Frontal cortex (tissue), 4 donors: Measurements from ENCODE around the gene GMDS. TPM values are rescaled to one million over a fixed set of nuclear protein-coding genes. Genes with fewer than 3 reads are reported as not detected.
"Not testable (repeated sequence)": the region's sequence is repeated elsewhere in the genome, so short reads cannot be mapped to it uniquely, and the experiment has no call there.

Source experiments
- DNase-seq, 2 donors: peaks; one replicate each; pipeline ENCODE4 v3.0.0; 2012; ENCODE audit warnings: low spot score in 2 of 2
- FAIRE-seq: peaks from 2 replicates; lab custom pipeline; 2012; peaks lifted over from hg19 to GRCh38; lab: Jason Lieb, UNC
- total RNA-seq: library from RNA; depleted of rRNA; stranded (reverse); fragments of >200 nt; gene quantifications from one replicate; pipeline ENCODE4 v1.2.3, GENCODE V29; 2014
- donor health status: control.
- donor health status: control.
- donor health status: control.

Gene GMDS
- total RNA-seq, 1 donor from 2014 or later, result 5.3 TPM

DNA sequence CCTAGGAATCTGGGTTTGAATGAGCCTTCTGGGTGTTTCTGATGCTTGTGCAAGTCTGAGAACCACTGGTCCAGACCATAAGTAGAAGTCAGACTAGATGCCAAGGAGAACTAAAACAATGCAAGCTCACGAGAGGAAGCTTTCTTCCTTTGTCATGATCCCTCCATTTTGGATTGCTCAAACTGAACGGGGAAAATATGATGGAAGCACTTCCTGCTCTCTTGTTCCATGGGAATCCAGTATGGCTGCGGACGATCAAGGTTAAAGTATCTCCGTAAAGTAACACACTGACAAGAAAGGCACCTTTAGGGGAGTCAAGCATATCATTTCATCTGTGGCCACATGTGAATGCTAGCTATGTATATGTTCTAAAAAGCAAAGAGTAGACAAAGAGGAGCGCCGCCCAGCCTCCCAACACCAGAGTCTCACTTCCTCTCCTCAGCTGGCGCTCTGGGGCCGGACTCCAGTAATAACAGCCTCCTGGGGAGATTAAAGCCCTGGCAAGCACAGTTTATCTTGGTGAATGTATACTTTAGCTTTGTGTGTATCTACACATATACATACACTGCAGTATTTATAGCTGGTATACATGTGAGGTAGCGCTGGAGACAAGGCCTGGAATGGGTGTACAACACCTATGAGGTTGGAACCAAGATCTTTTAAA, 547.6 kb downstream of the GMDS start:
- no peak for FAIRE-seq

DNA sequence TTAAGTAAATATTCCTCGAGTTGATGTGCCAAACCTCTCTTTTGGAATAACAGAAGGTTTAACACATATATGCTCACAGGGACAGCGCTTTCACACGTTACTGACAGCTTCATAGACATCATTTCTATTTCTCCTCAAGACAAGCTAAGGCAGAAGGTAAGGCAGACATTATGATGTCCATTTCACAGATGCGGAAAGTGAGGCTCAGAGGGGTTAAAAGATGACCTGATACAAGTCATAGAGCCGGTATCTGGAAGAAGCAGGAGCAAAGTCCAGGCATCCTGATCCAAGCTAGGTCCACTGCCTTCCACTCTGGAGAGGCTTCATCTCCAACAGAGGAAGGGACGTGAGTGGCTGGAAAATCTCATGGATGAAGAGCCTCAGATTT, 548.9 kb downstream of the GMDS start:
- DNase-seq (no peak), FAIRE-seq (no peak)

More for the DNA sequence above, 547.6 kb downstream of the GMDS start:
- DNase-seq, result no peak

DNA sequence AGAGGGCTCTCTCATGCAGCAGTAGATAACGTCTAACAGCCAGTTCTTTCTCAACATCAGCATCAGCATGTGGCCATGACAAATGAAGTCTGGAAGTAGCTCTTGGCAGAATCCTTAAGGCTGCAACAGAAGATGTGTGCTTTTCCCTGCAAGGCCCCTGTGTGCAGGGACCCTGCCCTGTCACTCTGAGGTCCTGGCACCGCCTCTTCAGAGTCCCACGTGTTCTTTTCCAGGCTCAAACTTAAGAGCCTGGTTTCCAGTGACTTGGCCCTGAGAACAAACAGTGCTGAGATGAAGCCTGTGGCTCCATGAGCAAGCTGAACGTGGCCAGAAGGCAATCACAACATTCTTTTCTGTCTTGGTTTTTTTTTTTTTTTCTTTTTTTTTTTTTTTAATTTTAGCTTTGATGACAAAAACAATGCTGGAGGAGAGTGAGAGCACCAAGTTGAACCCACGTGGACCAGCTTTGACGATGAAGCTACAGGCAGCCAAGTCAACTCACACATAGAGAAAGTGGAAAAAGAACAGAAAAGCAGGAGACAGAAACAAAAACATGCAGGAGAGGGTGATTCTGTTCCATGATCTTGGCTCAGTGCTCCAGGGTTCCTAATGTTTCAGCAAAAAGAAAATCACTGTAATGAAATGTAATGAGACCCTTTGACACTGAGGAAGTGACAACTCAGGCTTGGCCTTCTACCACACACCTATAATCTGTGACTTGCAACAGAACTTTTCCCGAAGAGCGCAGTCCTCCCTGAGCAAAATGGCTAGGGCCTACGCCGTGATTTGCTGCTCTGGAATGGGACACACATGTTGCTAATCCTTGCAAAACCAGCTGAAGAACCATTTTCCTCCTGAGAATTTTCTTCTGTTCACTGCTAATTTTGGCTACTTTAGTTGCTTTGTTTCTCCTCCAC, 549.6 kb downstream of the GMDS start:
- no peak for FAIRE-seq
- no peak for DNase-seq

DNA sequence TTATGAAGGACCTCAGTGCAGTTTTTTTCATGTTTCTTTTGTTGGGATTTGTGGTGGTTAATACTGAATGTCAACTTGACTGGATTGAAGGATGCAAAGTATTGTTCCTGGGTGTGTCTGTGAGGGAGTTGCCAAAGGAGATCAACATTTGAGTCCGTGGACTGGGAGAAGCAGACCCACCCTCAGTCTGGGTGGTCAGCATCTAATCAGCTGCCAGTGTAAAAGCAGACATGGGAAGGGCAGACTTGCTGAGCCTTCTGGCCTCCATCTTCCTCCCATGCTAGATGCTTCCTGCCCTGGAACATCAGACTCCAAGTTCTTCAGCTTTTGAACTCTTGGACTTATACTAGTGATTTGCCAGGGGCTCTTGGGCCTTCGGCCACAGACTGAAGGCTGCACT, 553.6 kb downstream of the GMDS start:
- not testable (repeated sequence) for FAIRE-seq, DNase-seq

DNA sequence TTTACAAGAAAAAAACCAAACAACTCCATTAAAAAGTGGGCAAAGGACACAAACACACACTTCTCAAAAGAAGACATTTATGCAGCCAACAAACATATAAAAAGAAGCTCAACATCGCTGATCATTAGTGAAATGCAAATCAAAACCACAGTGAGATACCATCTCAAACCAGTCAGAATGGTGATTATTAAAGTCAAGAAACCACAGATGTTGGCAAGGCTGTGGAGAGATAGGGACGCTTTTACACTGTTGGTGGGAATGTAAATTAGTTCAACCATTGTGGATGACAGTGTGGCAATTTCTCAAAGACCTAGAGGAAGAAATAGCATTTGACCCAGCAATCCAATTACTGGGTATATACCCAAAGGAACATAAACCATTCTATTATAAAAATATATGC, 554.7 kb downstream of the GMDS start:
- DNase-seq, FAIRE-seq: not testable (repeated sequence)

DNA sequence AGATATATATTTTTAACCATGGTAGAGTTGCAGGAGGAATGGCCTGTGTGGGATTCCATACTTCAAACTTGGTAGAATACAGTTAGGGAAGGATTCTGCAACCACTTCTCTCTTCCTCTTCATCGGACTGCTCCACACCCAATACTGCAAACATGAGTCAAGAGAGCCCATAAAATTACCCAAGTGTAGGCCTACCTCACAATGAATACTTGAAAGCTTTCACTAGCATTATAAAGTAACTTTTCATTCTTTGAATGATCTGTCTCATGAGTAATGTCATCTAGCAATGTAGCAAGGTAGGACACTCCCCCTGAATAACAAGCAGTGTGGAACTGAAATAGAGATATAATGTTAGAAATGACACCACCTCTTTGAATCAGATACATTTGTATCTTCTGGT, 556.3 kb downstream of the GMDS start:
- FAIRE-seq, result no peak

DNA sequence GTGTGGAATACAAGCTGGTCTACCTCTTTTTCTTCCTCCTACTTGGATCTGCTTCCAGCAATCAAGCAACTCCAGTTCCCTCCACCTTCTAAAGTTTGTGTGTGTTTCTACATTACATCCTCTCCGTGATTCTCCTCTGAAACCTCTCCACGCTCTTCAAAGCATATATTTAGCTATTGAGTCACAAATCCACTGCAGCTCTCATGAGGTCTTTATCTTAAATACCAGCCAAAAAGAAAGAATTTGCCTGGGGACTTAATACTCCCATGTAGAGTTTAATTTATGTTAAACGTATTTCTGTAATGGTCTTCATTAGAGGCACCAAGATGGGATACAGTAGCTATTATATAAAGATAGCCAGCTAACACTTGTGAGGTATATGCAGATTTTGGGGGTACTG, 557.0 kb downstream of the GMDS start:
- DNase-seq, result no peak
- no peak for FAIRE-seq

More for the DNA sequence above, 556.3 kb downstream of the GMDS start:
- no peak for DNase-seq

DNA sequence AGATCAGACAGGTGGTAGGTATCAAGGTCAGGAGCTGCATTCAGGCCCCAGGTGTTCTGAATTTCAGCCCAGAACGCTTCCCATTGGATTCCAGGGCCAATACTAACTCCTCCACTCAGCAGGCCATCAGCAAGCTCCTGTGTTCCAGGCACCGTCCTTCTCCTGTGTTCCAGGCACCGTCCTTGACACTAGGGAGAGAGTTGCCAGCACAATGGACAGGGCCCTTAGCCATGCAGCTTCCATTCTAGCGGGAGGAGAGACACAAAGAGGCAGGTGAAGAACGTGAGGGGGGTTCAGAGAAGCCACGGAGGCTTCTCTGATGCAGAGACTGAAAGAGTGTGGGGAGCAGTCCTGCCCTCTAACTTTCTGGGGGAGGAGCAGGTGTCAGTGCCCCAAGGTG, 558.0 kb downstream of the GMDS start:
- FAIRE-seq (no peak), DNase-seq (no peak)

DNA sequence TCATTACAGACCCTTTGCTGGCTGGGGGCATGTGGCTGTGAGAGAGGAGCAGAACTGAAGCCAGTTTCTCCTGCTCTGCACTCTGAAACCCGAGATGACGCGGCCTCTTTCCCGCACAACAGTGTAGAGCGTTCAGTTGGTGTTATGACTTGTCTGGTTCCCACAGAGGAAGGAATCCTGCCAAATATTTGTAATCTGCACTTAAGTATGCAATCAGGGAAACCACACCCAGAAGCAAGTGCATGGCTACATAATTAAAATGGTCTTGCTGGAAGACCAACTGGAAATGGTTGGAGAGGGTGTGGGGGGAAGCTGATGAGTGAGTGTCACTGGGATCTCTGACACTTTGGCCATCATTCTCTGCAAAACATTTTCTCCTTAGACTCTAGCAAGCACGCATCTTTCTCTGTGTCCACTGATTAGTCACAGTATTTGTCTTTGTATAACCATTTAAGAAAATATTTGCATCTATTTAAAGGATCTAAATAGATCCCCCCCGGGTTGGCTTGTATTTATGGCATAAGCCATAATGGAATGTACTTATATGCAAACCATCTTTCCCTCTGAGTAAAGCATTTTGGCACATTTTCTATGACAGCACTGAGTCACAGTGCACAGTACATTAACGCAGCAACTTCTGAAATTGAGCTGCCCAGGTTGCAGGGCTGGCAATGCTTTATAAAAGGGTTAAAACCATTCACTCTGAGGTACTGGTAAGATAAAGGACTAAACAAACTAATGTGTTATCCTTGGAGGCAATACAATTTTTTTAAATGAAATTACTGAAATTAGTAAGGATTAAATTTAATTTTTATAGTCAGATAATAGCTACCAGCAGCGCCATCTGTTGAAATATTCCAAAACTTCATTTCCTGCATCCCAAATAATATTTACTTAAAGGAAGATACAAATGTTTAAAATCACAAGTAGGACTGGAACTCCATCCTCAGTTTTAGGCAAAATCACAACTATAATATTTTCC, 559.0 kb downstream of the GMDS start:
- no peak for DNase-seq
- FAIRE-seq, result no peak

DNA sequence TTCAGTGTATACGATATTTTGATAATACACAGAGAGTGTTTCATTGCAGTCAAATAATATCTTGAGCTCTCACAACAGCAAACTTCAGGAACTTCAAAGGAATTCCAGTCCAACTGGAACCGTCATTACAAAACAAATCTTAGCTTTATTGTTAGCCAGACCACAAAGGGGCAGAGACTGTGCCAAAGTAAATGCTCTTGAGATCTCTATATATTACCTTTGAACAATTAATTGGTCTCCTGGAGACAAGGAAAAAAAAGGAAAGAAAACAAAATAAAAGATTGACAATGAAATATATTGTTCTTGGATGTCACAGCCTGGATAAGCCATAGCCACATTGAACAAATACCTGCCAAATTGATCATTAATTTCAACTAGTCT, 565.7 kb downstream of the GMDS start:
- DNase-seq, result no peak
- FAIRE-seq, result no peak

DNA sequence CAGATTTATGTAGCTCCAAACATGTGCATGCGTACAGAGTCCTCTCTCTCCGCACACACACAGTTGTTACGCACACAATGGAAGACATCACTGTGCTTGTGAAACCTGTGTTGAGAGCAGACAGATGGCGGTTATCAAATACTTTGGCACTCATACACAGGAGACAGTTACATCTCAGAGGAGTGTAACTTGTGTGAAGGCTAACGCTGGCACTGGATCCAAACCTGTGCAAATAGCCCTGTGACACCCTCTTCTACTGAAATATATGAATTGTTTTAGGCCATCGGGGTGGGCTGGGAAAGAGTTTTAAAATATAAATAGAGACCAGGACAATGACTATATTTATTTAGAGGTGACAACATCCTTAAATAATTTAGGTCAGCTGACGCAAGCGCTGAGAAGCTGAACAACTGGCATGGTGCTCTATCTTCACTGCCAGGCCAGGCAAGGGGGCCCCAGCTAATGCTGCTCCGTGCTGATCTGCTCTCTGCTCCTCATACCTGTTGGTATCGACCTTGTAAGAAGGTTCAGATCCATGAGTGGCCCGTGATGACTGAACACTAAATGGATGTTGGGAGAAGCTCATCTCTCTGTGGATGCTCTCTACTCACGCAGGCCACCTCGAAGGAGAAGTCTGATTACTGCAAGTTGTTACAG, 566.2 kb downstream of the GMDS start:
- no peak for DNase-seq
- FAIRE-seq, result no peak

DNA sequence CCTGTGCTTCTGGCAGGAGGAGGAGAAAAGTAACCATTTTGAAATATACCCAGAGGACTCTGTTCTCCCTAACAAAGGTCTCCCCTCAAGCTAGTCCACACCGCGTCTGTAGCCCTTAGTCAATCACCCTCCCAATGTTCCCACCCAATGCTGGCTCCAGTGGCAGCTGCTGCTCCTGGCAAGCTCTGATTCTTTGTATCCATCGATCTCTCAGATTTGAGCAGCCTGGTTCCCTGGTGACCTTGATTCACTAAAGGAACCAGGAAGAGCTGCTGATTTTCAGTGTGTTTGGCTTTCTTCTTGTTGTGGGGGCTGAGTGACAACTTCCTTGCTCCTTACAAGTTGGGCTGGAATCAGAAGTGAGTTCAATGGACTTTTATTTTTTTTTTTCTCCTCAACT, 567.2 kb downstream of the GMDS start:
- FAIRE-seq (no peak), DNase-seq (no peak)

DNA sequence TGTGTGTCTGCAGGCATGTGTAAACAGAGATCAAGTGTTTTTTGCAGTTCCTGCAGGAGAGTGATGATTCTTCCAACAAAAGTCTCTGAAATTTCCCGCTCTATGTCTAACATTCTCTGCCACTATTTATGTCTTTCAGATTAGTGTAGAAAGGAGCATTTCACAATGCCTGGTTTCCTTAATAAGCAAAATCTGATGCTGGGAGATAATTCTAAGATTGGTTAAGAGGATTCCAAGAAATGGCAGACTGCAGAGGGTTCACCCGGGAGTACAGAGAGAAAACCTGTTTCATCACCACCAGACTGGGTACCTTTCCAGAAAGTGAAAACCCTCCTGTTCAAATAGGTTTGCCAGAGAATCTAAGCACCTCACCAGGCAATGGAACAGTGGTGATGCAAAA, 573.0 kb downstream of the GMDS start:
- DNase-seq (no peak), FAIRE-seq (no peak)

DNA sequence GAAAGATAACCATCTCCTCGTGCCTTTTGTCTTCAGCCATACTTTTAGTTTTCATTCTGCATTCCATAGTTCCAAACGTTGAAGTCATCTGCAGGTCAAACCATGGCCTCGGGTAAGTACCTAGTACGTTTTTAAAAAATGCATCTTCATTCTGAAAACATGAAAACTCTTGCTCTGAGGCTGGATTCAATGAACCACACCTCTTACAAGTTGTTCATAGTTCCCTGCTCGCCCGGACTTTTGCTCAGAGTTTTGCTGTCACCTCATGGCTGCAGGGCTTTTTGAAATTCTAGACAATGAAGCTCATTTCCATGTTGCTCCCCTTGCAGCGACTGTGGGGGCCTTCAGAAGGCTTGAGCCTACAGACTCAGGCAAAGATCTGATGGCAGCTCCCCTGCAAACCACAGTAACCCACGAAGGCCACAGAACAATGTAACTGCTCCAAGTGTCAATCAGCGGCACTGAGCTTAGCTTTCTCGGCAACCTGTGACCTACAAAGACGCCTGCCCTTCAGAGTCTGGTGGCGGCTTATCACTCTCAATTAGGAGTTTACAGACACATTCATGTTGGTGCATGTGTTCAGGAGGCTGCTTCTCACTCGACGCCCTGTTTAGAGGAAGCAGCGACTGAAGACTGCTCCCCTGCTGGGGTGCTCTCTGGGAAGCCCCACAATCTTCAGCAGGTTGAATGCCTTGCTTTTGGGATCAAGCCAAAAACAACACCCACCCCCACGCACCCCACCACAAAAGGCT, 574.5 kb downstream of the GMDS start:
- FAIRE-seq (no peak), DNase-seq (no peak)

DNA sequence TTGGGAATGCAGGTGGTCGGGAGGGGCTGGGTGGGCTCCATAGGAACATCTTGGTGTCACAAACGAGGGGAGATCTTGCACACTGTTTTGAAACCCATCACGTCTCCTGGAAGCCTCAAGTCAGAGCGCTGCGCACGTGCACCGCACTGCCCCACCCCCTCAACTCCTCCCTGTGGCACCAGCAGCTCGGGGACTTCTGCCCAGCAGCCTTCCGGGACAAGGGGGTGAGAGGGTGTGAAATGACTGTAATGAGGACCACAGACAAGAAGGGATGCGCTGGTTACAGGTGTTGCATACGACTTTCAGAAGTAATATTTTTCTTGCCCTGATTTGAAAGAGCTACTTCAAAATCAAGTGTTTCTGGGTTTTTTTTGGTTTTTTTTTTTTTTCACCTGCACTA, 575.4 kb downstream of the GMDS start:
- FAIRE-seq (no peak), DNase-seq (no peak)

DNA sequence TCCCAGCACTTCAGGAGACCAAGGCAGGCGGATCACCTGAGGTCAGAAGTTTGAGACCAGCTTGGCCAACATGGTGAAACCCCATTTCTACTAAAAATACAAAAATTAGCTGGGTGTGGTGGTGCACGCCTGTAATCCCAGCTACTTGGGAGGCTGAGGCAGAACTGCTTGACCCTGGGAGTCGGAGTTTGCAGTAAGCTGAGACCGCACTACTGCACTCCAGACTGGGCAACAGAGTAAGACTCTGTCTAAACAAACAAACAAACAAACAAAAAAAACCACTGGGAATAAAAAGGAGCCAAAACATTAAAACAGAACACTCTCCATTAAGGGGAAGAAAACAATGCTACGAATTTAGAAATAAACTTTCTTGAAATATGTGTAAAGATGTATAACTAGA, 576.9 kb downstream of the GMDS start:
- not testable (repeated sequence) for FAIRE-seq, DNase-seq

DNA sequence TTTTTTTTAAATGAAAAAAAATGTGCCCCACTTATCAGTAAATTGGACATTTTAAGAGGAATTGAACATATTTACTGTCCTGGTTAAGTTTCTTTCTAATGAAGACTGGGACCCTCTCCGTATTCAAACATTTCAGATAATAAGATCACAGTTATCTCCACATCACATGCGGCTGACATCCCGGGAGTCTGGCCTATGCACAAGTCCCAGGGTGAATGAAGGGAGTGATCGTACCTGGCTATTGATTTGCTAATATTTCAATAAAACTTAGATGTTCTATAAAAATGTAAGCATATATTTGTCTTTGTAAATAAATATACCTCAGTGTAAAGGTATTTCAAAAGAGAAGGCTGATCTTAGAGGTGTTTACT, 577.6 kb downstream of the GMDS start:
- DNase-seq (no peak), FAIRE-seq (no peak)

DNA sequence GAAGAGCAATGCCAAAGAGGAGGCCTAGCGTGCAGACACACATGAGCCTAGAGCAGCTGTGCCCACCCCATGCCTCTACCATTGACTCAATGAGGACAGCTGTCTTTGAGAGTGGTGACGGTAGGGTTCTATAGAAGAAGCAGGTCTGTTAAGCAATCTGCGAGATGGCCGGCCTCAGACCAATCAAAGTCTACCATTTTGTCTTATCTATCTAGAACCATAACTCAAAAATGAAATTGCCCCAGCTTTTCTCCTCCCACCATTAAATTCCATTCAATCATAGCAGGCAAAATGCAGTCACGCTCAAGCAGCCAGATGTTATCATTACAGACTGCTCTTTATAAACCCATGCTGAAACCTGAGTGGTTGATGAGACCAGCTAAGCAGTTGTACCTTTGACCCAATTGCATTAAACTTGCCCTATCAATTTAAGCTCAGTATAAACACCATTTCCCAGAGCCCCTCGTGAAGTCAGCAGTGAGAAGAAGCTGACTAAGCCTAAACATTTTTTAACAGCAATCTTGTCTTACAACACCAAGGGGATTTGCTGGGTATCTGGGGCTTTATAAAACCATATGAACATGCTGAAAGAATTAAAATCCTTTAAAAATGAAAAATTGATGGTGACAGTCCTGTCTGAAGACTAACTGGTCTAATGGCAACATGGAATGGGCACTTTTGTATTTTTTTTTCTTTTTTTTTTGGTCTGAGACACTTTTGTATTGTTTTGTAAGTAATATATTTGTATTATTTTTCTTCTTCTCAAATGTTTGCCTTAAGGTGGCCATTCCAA, 578.2 kb downstream of the GMDS start:
- DNase-seq, result no peak
- FAIRE-seq, result no peak
